ENCODE data around the gene CEP250.

CEP250 gene

GRCh38 chr20:35502352-35502751, 47.0 kb downstream of the CEP250 start:
- DNase-seq (ENCODE audit: insufficient read length) (peak; percentile 39), FAIRE-seq (peak; percentile 89)
- TF ChIP-seq POLR2A (IDR thresholded peaks at IDR 0.05; ENCODE audit: low read depth, low read length) (no peak), TAF1 (IDR thresholded peaks at IDR 0.05; ENCODE audit: borderline replicate concordance, low read depth, low read length) (no peak)

GRCh38 chr20:35503281-35503680, 47.9 kb downstream of the CEP250 start:
- FAIRE-seq (no peak), DNase-seq (ENCODE audit: insufficient read length) (no peak)
- TF ChIP-seq POLR2AphosphoS5 (IDR thresholded peaks at IDR 0.05; ENCODE audit: low read depth, low read length) (no peak), POLR2A (IDR thresholded peaks at IDR 0.05; ENCODE audit: low read depth, low read length) (no peak), TAF1 (IDR thresholded peaks at IDR 0.05; ENCODE audit: borderline replicate concordance, low read depth, low read length) (no peak)

DNA sequence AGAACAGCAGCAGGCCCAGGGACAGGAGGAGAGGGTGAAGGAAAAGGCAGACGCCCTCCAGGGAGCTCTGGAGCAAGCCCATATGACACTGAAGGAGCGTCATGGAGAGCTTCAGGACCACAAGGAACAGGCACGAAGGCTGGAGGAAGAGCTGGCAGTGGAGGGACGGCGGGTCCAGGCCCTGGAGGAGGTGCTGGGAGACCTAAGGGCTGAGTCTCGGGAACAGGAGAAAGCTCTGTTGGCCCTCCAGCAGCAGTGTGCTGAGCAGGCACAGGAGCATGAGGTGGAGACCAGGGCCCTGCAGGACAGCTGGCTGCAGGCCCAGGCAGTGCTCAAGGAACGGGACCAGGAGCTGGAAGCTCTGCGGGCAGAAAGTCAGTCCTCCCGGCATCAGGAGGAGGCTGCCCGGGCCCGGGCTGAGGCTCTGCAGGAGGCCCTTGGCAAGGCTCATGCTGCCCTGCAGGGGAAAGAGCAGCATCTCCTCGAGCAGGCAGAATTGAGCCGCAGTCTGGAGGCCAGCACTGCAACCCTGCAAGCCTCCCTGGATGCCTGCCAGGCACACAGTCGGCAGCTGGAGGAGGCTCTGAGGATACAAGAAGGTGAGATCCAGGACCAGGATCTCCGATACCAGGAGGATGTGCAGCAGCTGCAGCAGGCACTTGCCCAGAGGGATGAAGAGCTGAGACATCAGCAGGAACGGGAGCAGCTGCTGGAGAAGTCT, 48.6 kb downstream of the CEP250 start:
- no peak for DNase-seq (ENCODE audit: insufficient read length)
- TF ChIP-seq POLR2AphosphoS5 (IDR thresholded peaks at IDR 0.05; ENCODE audit: low read depth, low read length): no peak
- no peak for TF ChIP-seq POLR2A (IDR thresholded peaks at IDR 0.05; ENCODE audit: low read depth, low read length)
- no peak for TF ChIP-seq TAF1 (IDR thresholded peaks at IDR 0.05; ENCODE audit: borderline replicate concordance, low read depth, low read length)
- no peak for FAIRE-seq

- no peak for FAIRE-seq
- DNase-seq (ENCODE audit: insufficient read length): no peak
- TF ChIP-seq POLR2A (IDR thresholded peaks at IDR 0.05; ENCODE audit: low read depth, low read length) (no peak), POLR2AphosphoS5 (IDR thresholded peaks at IDR 0.05; ENCODE audit: low read depth, low read length) (no peak), TAF1 (IDR thresholded peaks at IDR 0.05; ENCODE audit: borderline replicate concordance, low read depth, low read length) (no peak)
These were observed 49.4 kb downstream of the CEP250 start for GRCh38 chr20:35504751-35505150.

GRCh38 chr20:35506179-35506578, 50.8 kb downstream of the CEP250 start:
- no peak for FAIRE-seq
- TF ChIP-seq TAF1 (IDR thresholded peaks at IDR 0.05; ENCODE audit: borderline replicate concordance, low read depth, low read length): no peak
- no peak for TF ChIP-seq POLR2AphosphoS5 (IDR thresholded peaks at IDR 0.05; ENCODE audit: low read depth, low read length)
- no peak for TF ChIP-seq POLR2A (IDR thresholded peaks at IDR 0.05; ENCODE audit: low read depth, low read length)
- DNase-seq (ENCODE audit: insufficient read length): no peak

DNA sequence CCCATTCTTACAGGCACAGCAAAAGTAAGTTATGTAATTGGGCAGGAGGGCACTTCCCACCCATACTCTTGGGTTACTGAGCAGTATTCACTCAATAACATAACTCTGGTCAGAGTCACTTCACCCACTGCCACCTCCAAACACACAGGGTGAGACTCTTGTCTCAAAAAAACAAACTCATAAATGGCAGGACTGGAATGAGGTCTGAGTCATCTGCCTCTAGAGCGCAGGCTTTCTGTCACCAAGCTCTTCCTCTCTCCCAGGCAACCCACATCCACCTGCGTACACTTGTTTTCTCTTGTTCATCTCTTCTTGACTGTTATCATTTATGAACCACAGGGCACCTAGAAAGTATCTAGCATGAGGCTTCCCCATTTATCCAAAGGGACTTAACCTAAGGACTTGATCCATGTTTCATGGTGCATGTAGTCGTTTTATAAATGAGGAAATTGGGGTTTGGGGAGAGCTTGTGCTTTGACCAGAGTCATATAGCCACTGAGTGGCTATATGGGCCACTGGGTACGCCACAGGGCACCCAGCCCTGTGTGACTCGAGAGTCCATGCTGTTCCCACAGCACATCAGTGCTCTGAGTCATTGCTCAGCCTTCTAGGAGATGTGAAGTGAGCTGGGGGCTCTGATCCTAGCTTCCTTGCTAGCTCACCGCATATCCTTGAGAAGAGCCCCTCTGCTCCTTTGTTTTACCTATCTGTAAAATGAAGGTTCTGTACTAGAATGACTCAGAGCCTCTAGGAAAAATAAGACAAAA, 51.7 kb downstream of the CEP250 start:
- no peak for FAIRE-seq
- DNase-seq (ENCODE audit: insufficient read length): no peak
- TF ChIP-seq POLR2AphosphoS5 (IDR thresholded peaks at IDR 0.05; ENCODE audit: low read depth, low read length): no peak
- TF ChIP-seq TAF1 (IDR thresholded peaks at IDR 0.05; ENCODE audit: borderline replicate concordance, low read depth, low read length): no peak
- TF ChIP-seq POLR2A (IDR thresholded peaks at IDR 0.05; ENCODE audit: low read depth, low read length): no peak

- TF ChIP-seq POLR2AphosphoS5 (IDR thresholded peaks at IDR 0.05; ENCODE audit: low read depth, low read length): no peak
- no peak for FAIRE-seq
- DNase-seq (ENCODE audit: insufficient read length): no peak
These were observed 53.3 kb downstream of the CEP250 start for GRCh38 chr20:35508493-35509218.

GRCh38 chr20:35510951-35511735, 55.7 kb downstream of the CEP250 start:
- no peak for TF ChIP-seq TAF1 (IDR thresholded peaks at IDR 0.05; ENCODE audit: borderline replicate concordance, low read depth, low read length)
- no peak for TF ChIP-seq POLR2A (IDR thresholded peaks at IDR 0.05; ENCODE audit: low read depth, low read length)
- TF ChIP-seq POLR2AphosphoS5 (IDR thresholded peaks at IDR 0.05; ENCODE audit: low read depth, low read length): no peak
- DNase-seq (ENCODE audit: insufficient read length) (no peak), FAIRE-seq (no peak)

DNA sequence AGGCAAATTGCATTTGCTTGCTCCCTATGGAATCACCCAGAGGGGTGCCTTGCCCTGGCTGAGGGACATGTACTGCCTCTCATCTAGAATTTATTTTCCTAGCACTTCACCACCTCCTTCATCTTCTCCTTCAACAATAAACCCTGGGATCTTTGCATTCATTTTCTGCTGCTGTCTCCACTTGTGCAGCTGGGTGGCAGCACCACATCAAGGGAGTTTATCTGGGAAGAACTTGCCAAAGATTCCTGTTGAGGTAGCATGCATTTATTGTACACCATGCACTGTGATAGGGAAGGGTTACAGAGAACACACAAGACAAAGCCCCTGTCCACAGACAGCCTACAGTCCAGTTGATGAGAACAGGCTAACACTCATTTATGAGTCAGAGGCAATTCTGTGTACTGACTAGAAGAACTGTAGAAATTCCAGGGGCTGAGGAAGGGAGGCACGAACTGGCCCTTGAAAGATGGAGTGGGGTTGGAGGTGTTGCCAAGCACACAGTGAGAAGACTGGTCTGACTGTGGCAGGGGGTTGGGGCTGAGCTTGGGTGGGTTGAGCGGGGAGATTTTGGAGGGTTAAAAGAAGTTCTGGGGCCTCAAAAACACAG, 56.5 kb downstream of the CEP250 start:
- DNase-seq (ENCODE audit: insufficient read length): no peak
- TF ChIP-seq POLR2AphosphoS5 (IDR thresholded peaks at IDR 0.05; ENCODE audit: low read depth, low read length): no peak
- TF ChIP-seq POLR2A (IDR thresholded peaks at IDR 0.05; ENCODE audit: low read depth, low read length): no peak
- TF ChIP-seq TAF1 (IDR thresholded peaks at IDR 0.05; ENCODE audit: borderline replicate concordance, low read depth, low read length): no peak
- no peak for FAIRE-seq

- no peak for DNase-seq (ENCODE audit: insufficient read length)
- TF ChIP-seq TAF1 (IDR thresholded peaks at IDR 0.05; ENCODE audit: borderline replicate concordance, low read depth, low read length) (no peak), POLR2A (IDR thresholded peaks at IDR 0.05; ENCODE audit: low read depth, low read length) (no peak; the same call in 1 of the 2 replicates), POLR2AphosphoS5 (IDR thresholded peaks at IDR 0.05; ENCODE audit: low read depth, low read length) (no peak)
- FAIRE-seq: no peak
These were observed 59.1 kb downstream of the CEP250 start for GRCh38 chr20:35514371-35514932.
